H9 (cell line): ENCODE results near the gene PRIM2. TPM values are rescaled to one million over a fixed set of nuclear protein-coding genes. Genes with fewer than 3 reads are reported as not detected.

Experiments
- DNase-seq: peaks from one replicate; pipeline ENCODE4 v3.0.0-alpha.2; 2017
- H2AFZ ChIP-seq: one replicate; pipeline ENCODE4 v1.6.1; 2013; ENCODE audit warnings: mild to moderate bottlenecking, low read length, control low read depth, moderate library complexity
- H2AK5ac ChIP-seq: 2 replicates; pipeline ENCODE4 v1.6.1; 2013; ENCODE audit warnings: low read length, control low read depth, mixed read lengths; ENCODE audit not compliant: insufficient read length
- H2BK120ac ChIP-seq: one replicate; pipeline ENCODE4 v1.6.1; 2013; ENCODE audit warnings: low read depth, mild to moderate bottlenecking, low read length, control low read depth, inconsistent platforms; ENCODE audit not compliant: poor library complexity, severe bottlenecking
- H2BK12ac ChIP-seq: 2 replicates; pipeline ENCODE4 v1.6.1; 2013; ENCODE audit warnings: low read length, control low read depth, mixed read lengths, low read depth; ENCODE audit not compliant: insufficient read length
- H2BK15ac ChIP-seq: 2 replicates; pipeline ENCODE4 v1.6.1; 2013; ENCODE audit warnings: low read depth, low read length, control low read depth
- H2BK20ac ChIP-seq: one replicate; pipeline ENCODE4 v1.6.1; 2013; ENCODE audit warnings: low read depth, mild to moderate bottlenecking, low read length, control low read depth, inconsistent platforms; ENCODE audit not compliant: poor library complexity, severe bottlenecking
- H2BK5ac ChIP-seq: 2 replicates; pipeline ENCODE4 v1.6.1; 2013; ENCODE audit warnings: low read length, control low read depth, mixed read lengths; ENCODE audit not compliant: insufficient read length
- H3K14ac ChIP-seq: 2 replicates; pipeline ENCODE4 v1.6.1; 2013; ENCODE audit warnings: low read length, control low read depth; ENCODE audit not compliant: insufficient read depth
- H3K18ac ChIP-seq: 2 replicates; pipeline ENCODE4 v1.6.1; 2013; ENCODE audit warnings: low read depth, mild to moderate bottlenecking, mixed read lengths, low read length, control low read depth; ENCODE audit not compliant: insufficient read length
- H3K23ac ChIP-seq: 2 replicates; pipeline ENCODE4 v1.6.1; 2013; ENCODE audit warnings: low read length, control low read depth, mixed read lengths, low read depth; ENCODE audit not compliant: insufficient read length
- H3K23me2 ChIP-seq: 2 replicates; pipeline ENCODE4 v1.6.1; 2013; ENCODE audit warnings: low read depth, mild to moderate bottlenecking, mixed read lengths, low read length, control low read depth; ENCODE audit not compliant: insufficient read length, poor library complexity, severe bottlenecking
- H3K27ac ChIP-seq: 2 replicates; pipeline ENCODE4 v1.5.1; 2013; ENCODE audit warnings: low read length, control low read depth, mixed read lengths, low read depth; ENCODE audit not compliant: insufficient read length
- H3K27me3 ChIP-seq: 2 replicates; pipeline ENCODE4 v1.6.1; 2013; ENCODE audit warnings: low read length, control low read depth, inconsistent platforms; ENCODE audit not compliant: insufficient read depth
- H3K4ac ChIP-seq: 2 replicates; pipeline ENCODE4 v1.6.1; 2013; ENCODE audit warnings: low read depth, mild to moderate bottlenecking, control low read depth, inconsistent platforms, low read length, moderate library complexity
- H3K4me1 ChIP-seq: 2 replicates; pipeline ENCODE4 v1.6.1; 2013; ENCODE audit warnings: low read length, control low read depth, inconsistent platforms; ENCODE audit not compliant: insufficient read depth
- H3K4me2 ChIP-seq: 2 replicates; pipeline ENCODE4 v1.6.1; 2013; ENCODE audit warnings: low read length, control low read depth, mixed read lengths; ENCODE audit not compliant: insufficient read length, insufficient read depth
- H3K56ac ChIP-seq: 2 replicates; pipeline ENCODE4 v1.6.1; 2013; ENCODE audit warnings: low read depth, mild to moderate bottlenecking, mixed read lengths, low read length, control low read depth; ENCODE audit not compliant: insufficient read length
- H3K79me1 ChIP-seq: 2 replicates; pipeline ENCODE4 v1.6.1; 2013; ENCODE audit warnings: low read depth, mild to moderate bottlenecking, moderate library complexity, low read length, control low read depth, inconsistent platforms; ENCODE audit not compliant: insufficient read depth, poor library complexity, severe bottlenecking
- H3K79me2 ChIP-seq: 2 replicates; pipeline ENCODE4 v1.6.1; 2013; ENCODE audit warnings: low read length, control low read depth, inconsistent platforms; ENCODE audit not compliant: insufficient read depth
- H3K9ac ChIP-seq: 2 replicates; pipeline ENCODE4 v1.6.1; 2013; ENCODE audit warnings: low read length, control low read depth, mixed read lengths; ENCODE audit not compliant: insufficient read length; ENCODE audit errors: extremely low read depth
- H3K9me3 ChIP-seq: one replicate; pipeline ENCODE4 v1.6.1; 2013; ENCODE audit warnings: low read depth, low read length, inconsistent platforms; ENCODE audit not compliant: control insufficient read depth
- H3T11ph ChIP-seq: one replicate; pipeline ENCODE4 v1.6.1; 2013; ENCODE audit warnings: mild to moderate bottlenecking, low read length, control low read depth, inconsistent platforms
- H4K20me1 ChIP-seq: one replicate; pipeline ENCODE4 v1.6.1; 2013; ENCODE audit not compliant: control insufficient read depth, insufficient read length, insufficient read depth
- H4K5ac ChIP-seq: 2 replicates; pipeline ENCODE4 v1.6.1; 2013; ENCODE audit warnings: low read depth, mild to moderate bottlenecking, mixed read lengths, low read length, control low read depth; ENCODE audit not compliant: insufficient read length
- H4K8ac ChIP-seq: replicated peaks from 2 replicates; pipeline ENCODE4 v1.6.1; 2013; ENCODE audit warnings: low read length, control low read depth, mixed read lengths, low read depth; ENCODE audit not compliant: insufficient read length
- H4K91ac ChIP-seq: 2 replicates; pipeline ENCODE4 v1.6.1; 2013; ENCODE audit warnings: low read depth, mild to moderate bottlenecking, moderate library complexity, mixed read lengths, low read length, control low read depth; ENCODE audit not compliant: insufficient read length
- H3K27ac Mint-ChIP-seq, 3 experiments: 2 replicates in 2 of 3; 3 replicates in 1 of 3; pipeline ENCODE4 v1.8.0; 2020 to 2021; ENCODE audit warnings: mixed read lengths in 3 of 3, mild to moderate bottlenecking in 1 of 3, moderate library complexity in 1 of 3
- H3K27me3 Mint-ChIP-seq: 2 replicates; pipeline ENCODE4 v1.8.0; 2021; ENCODE audit warnings: low read depth, mild to moderate bottlenecking, moderate library complexity, mixed read lengths
- H3K36me3 Mint-ChIP-seq, 3 experiments: 2 replicates in 2 of 3; 3 replicates in 1 of 3; pipeline ENCODE4 v1.8.0; 2020 to 2021; ENCODE audit warnings: low read depth in 3 of 3, mixed read lengths in 3 of 3; ENCODE audit not compliant: insufficient read depth in 1 of 3
- H3K4me1 Mint-ChIP-seq, 2 experiments: 2 replicates each; pipeline ENCODE4 v1.8.0; 2020; ENCODE audit warnings: mixed read lengths in 2 of 2
- H3K4me3 Mint-ChIP-seq, 2 experiments: 2 replicates in 1 of 2; 3 replicates in 1 of 2; pipeline ENCODE4 v1.8.0; 2020 to 2021; ENCODE audit warnings: mild to moderate bottlenecking in 2 of 2, mixed read lengths in 2 of 2, moderate library complexity in 1 of 2
- H3K9me3 Mint-ChIP-seq, 2 experiments: 2 replicates in 1 of 2; 3 replicates in 1 of 2; pipeline ENCODE4 v1.8.0; 2020; ENCODE audit warnings: mild to moderate bottlenecking in 2 of 2, mixed read lengths in 2 of 2, moderate library complexity in 1 of 2
- WGBS: extraction: QIAGEN DNeasy Blood & Tissue Kit; methylation state at CpG from one replicate; pipeline ENCODE4 v1.1.7; 2013; ENCODE audit warnings: missing lambda C conversion rate, low lambda C conversion rate, mixed read lengths; ENCODE audit not compliant: insufficient read length; ENCODE audit errors: extremely low coverage; 5-methylcytosine and 5-hydroxymethylcytosine counted together
- total RNA-seq: library from RNA; stranded (reverse); gene quantifications from 2 replicates; pipeline ENCODE4 v1.2.1, GENCODE V29; 2021
- TF ChIP-seq, protein P1 (sequence below): fragments of 200-600 bp; sonication (generic); conservative IDR thresholded peaks from 3 replicates; pipeline ENCODE4 v1.8.0; 2021; ENCODE audit warnings: antibody characterized with exemption, mild to moderate bottlenecking

PRIM2 gene
- total RNA-seq, 1 experiment from 2014 or later: 43.0 TPM

DNA sequence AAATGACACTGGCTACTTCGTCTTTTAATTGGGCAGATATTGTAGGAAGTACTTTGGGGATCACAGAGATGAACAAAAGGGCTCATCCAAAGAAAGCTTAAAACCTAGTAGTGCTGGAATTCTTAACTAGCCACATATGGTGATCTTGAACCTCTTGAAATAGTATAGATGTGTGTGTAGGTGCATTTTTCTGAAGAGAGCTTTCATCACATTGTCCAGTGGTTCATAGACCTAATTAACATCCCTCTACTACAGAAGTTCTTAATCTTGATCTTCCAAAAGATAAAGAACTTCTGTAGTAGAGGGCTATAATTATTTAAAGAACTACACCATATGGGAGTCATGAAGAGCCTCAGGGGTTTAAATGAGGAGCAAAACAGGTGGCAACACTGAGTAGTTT, 2.3 kb upstream of the PRIM2 start:
- peaks cover 8 to 10% of the 10 kb centered on the region in 2 experiments; a peak in 4 of 5 replicates for H3K9me3 Mint-ChIP-seq
- no CpG with 5 or more reads among the region's 1 CpG for WGBS
- peaks cover 19 to 29% (median 22%) of the 10 kb centered on the region in 3 experiments for H3K36me3 Mint-ChIP-seq
- no peak for DNase-seq
- H3K79me1 ChIP-seq: peaks cover 3% of the 10 kb centered on the region
- no peak overlapping the region for H3K27ac ChIP-seq
- no peak overlapping the region for H2BK15ac ChIP-seq
- H3K18ac ChIP-seq: no peak overlapping the region
- no peak overlapping the region for H3K23ac ChIP-seq
- no peak overlapping the region for H3K27ac Mint-ChIP-seq
- peaks cover 1% of the 10 kb centered on the region for H3K27me3 Mint-ChIP-seq
- H3K23me2 ChIP-seq: peaks cover 4% of the 10 kb centered on the region
- H4K8ac ChIP-seq: no peak overlapping the region
- no peak overlapping the region for H4K5ac ChIP-seq
- no peak overlapping the region for H2BK120ac ChIP-seq
- H3K4me3 Mint-ChIP-seq: no peak overlapping the region
- no peak overlapping the region for H2AK5ac ChIP-seq
- no peak overlapping the region for H4K91ac ChIP-seq
- H4K20me1 ChIP-seq: no peaks in the 10 kb centered on the region
- H2BK5ac ChIP-seq: no peak overlapping the region
- no peak overlapping the region for H2BK12ac ChIP-seq
- peaks cover 7 to 14% of the 10 kb centered on the region in 2 experiments for H3K4me1 Mint-ChIP-seq
- no peak overlapping the region for H3K4ac ChIP-seq
- TF ChIP-seq, protein P1, sequence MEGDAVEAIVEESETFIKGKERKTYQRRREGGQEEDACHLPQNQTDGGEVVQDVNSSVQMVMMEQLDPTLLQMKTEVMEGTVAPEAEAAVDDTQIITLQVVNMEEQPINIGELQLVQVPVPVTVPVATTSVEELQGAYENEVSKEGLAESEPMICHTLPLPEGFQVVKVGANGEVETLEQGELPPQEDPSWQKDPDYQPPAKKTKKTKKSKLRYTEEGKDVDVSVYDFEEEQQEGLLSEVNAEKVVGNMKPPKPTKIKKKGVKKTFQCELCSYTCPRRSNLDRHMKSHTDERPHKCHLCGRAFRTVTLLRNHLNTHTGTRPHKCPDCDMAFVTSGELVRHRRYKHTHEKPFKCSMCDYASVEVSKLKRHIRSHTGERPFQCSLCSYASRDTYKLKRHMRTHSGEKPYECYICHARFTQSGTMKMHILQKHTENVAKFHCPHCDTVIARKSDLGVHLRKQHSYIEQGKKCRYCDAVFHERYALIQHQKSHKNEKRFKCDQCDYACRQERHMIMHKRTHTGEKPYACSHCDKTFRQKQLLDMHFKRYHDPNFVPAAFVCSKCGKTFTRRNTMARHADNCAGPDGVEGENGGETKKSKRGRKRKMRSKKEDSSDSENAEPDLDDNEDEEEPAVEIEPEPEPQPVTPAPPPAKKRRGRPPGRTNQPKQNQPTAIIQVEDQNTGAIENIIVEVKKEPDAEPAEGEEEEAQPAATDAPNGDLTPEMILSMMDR: no peak
- H2AFZ ChIP-seq: no peak overlapping the region
- H3K4me2 ChIP-seq: no peak overlapping the region
- H3T11ph ChIP-seq: no peak overlapping the region
- no peak overlapping the region for H2BK20ac ChIP-seq
- no peak overlapping the region for H3K14ac ChIP-seq
- no peaks in the 10 kb centered on the region for H3K9me3 ChIP-seq
- H3K79me2 ChIP-seq: peaks cover 13% of the 10 kb centered on the region; the same call in 1 of the 2 replicates
- H3K27me3 ChIP-seq: no peaks in the 10 kb centered on the region
- no peak overlapping the region for H3K56ac ChIP-seq
- no peaks in the 10 kb centered on the region for H3K4me1 ChIP-seq
- no peak overlapping the region for H3K9ac ChIP-seq
